Anterior cingulate cortex (tissue), 58 donors: ENCODE measurements around the gene APOBEC3H.
A peak's percentile ranks its signal among the peaks of the same experiment; 100 is the strongest.

Source experiments
- DNase-seq, 58 donors: peaks; one replicate each; lab custom pipeline; 2025; lab: John Stamatoyannopoulos, UW

The APOBEC3H gene

GRCh38 chr22:39106326-39106725, 9.3 kb downstream of the APOBEC3H start:
- DNase-seq = no peak

- DNase-seq = no peak
These were observed 11.4 kb downstream of the APOBEC3H start for GRCh38 chr22:39108487-39108886.

GRCh38 chr22:39109361-39109760, 12.3 kb downstream of the APOBEC3H start:
- DNase-seq = no peak

- no peak for DNase-seq
These were observed 13.9 kb downstream of the APOBEC3H start for GRCh38 chr22:39110631-39111561.

- no peak for DNase-seq
These were observed 17.1 kb downstream of the APOBEC3H start for GRCh38 chr22:39114112-39114511.

GRCh38 chr22:39115570-39115969, 18.5 kb downstream of the APOBEC3H start:
- DNase-seq = no peak

GRCh38 chr22:39115977-39116621, 19.1 kb downstream of the APOBEC3H start:
- no peak for DNase-seq

GRCh38 chr22:39117585-39118191, 20.6 kb downstream of the APOBEC3H start:
- DNase-seq = peak in 3 of 58 donors; percentile 3 to 13 (median 12)

- DNase-seq = no peak
These were observed 23.9 kb downstream of the APOBEC3H start for GRCh38 chr22:39120983-39121382.

GRCh38 chr22:39122772-39123470, 25.9 kb downstream of the APOBEC3H start:
- DNase-seq = no peak

- DNase-seq = no peak
These were observed 26.9 kb downstream of the APOBEC3H start for GRCh38 chr22:39123751-39124581.

GRCh38 chr22:39125622-39126021, 28.6 kb downstream of the APOBEC3H start:
- no peak for DNase-seq

- no peak for DNase-seq
These were observed 31.5 kb downstream of the APOBEC3H start for GRCh38 chr22:39128508-39128907.

GRCh38 chr22:39129081-39129480, 32.0 kb downstream of the APOBEC3H start:
- DNase-seq = no peak

GRCh38 chr22:39129746-39130145, 32.7 kb downstream of the APOBEC3H start:
- no peak for DNase-seq

- no peak for DNase-seq
These were observed 33.2 kb downstream of the APOBEC3H start for GRCh38 chr22:39130152-39130704.

GRCh38 chr22:39130892-39131855, 34.1 kb downstream of the APOBEC3H start:
- DNase-seq = no peak

GRCh38 chr22:39132281-39132680, 35.2 kb downstream of the APOBEC3H start:
- no peak for DNase-seq
